22Rv1 (cell line): ENCODE results near the gene PCSK2.

Experiments
- H3K27ac ChIP-seq: fragments of 450-650 bp; 2 replicates; pipeline ENCODE4 v1.5.1; 2017
- ZFX ChIP-seq: fragments of 450-650 bp; IDR thresholded peaks from 2 replicates; pipeline ENCODE4 v1.6.1; 2017; ENCODE audit warnings: antibody characterized with exemption, borderline replicate concordance
- TF ChIP-seq, protein P1 (sequence below): fragments of 450-650 bp; IDR thresholded peaks from 2 replicates; pipeline ENCODE4 v1.5.1; 2017; ENCODE audit warnings: mild to moderate bottlenecking

The PCSK2 gene

GRCh38 chr20:17358854-17359253 lies 132.0 kb downstream of the PCSK2 start:
- no peak overlapping the region for H3K27ac ChIP-seq
- TF ChIP-seq, protein P1, sequence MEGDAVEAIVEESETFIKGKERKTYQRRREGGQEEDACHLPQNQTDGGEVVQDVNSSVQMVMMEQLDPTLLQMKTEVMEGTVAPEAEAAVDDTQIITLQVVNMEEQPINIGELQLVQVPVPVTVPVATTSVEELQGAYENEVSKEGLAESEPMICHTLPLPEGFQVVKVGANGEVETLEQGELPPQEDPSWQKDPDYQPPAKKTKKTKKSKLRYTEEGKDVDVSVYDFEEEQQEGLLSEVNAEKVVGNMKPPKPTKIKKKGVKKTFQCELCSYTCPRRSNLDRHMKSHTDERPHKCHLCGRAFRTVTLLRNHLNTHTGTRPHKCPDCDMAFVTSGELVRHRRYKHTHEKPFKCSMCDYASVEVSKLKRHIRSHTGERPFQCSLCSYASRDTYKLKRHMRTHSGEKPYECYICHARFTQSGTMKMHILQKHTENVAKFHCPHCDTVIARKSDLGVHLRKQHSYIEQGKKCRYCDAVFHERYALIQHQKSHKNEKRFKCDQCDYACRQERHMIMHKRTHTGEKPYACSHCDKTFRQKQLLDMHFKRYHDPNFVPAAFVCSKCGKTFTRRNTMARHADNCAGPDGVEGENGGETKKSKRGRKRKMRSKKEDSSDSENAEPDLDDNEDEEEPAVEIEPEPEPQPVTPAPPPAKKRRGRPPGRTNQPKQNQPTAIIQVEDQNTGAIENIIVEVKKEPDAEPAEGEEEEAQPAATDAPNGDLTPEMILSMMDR: no peak

DNA sequence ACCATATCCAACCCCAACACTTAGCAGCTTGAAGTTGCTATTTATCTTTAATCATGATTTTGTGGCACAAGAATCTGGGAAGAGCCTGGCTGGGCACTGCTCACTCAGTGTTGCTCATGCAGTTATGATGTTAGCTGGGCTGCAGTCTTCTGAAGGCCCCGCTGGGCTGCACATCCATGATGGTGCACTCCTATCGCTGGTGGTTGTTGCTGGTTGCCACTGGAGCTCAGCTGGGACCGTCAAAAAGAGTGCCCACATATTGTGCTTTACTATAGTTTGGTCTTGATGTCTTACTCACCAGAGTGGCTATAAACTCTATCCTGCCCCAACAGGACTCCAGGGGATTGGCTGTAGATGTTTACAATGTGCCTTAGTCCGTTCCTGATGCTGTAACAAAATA lies 137.8 kb downstream of the PCSK2 start:
- TF ChIP-seq, protein P1: no peak
- TF ChIP-seq ZFX: no peak
- H3K27ac ChIP-seq: no peak overlapping the region

GRCh38 chr20:17365831-17366230 lies 139.0 kb downstream of the PCSK2 start:
- H3K27ac ChIP-seq: no peak overlapping the region
- TF ChIP-seq, protein P1: no peak
- no peak for TF ChIP-seq ZFX

GRCh38 chr20:17369506-17369905 lies 142.7 kb downstream of the PCSK2 start:
- TF ChIP-seq, protein P1: no peak
- no peak for TF ChIP-seq ZFX
- H3K27ac ChIP-seq: no peak overlapping the region

DNA sequence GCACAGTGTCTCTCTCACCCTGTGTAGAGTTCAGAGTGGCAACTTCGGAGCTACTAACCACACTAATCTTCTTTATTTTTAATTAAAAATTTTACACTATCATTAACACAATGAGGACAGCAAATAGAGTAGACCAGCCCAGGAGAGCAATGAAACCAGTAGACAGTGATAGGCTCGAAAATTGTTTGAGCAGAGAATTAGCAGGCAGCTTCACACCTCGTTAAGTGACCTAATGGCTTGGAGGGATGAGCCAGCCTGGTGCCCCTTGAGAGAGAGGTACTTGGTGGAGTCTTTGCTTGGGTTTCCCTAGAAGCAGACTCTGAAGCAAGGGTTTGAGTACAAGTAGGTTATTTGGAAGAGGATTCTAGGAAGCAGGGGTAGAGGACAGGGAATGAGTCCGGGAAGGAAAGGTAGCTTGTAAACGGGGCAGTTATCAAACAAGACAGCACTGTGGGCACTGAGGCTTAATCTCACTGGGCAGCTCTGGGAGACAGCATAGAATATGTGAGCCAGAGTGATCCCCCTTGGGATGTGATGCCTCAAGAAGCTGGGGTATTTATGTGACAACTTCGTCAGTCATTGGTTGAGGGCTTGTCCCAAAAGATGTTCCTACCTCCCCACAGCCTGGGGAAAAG lies 146.1 kb downstream of the PCSK2 start:
- H3K27ac ChIP-seq: no peak overlapping the region
- TF ChIP-seq, protein P1: no peak
- no peak for TF ChIP-seq ZFX

DNA sequence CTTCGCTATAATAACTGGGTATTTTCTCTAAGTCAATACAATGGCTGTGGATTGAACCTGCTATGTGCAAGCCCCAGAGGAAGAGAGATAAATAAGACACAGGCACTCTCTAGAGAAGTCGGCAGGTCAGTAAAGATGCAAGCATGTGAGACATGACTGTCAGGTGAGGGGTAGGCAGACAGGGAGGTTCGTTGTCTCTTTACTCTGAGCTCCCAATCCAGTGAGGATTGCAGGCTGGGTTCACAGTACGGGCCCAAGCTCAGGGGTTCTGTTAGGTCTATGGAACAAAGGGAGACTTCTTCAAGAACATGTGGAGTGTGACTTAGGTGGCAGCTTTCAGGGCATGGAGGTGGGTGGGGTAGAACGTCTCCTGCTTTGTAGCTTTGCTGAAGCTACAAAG lies 147.2 kb downstream of the PCSK2 start:
- H3K27ac ChIP-seq: no peak overlapping the region
- TF ChIP-seq ZFX: no peak
- TF ChIP-seq, protein P1: no peak

GRCh38 chr20:17376031-17376430 lies 149.2 kb downstream of the PCSK2 start:
- H3K27ac ChIP-seq: no peak overlapping the region
- no peak for TF ChIP-seq ZFX
- TF ChIP-seq, protein P1: no peak
